Osteocyte (in vitro differentiated cells): ENCODE results near the gene ELOVL4. TPM values are rescaled to one million over a fixed set of nuclear protein-coding genes. Genes with fewer than 3 reads are reported as not detected.

ENCODE experiments used
- DNase-seq: peaks from one replicate; pipeline ENCODE4 v3.0.0; 2021; ENCODE audit warnings: mixed read lengths; ENCODE audit not compliant: unreplicated experiment; ENCODE audit errors: extremely low spot score
- H3K27ac Mint-ChIP-seq: one replicate; pipeline ENCODE4 v1.8.0; 2021; ENCODE audit warnings: mild to moderate bottlenecking, mixed read lengths; ENCODE audit not compliant: unreplicated experiment
- H3K27me3 Mint-ChIP-seq: one replicate; pipeline ENCODE4 v1.8.0; 2021; ENCODE audit warnings: mixed read lengths; ENCODE audit not compliant: unreplicated experiment
- H3K36me3 Mint-ChIP-seq: one replicate; pipeline ENCODE4 v1.8.0; 2021; ENCODE audit warnings: mixed read lengths; ENCODE audit not compliant: unreplicated experiment
- H3K4me1 Mint-ChIP-seq: one replicate; pipeline ENCODE4 v1.8.0; 2021; ENCODE audit warnings: mixed read lengths; ENCODE audit not compliant: unreplicated experiment
- H3K4me3 Mint-ChIP-seq: one replicate; pipeline ENCODE4 v1.8.0; 2021; ENCODE audit warnings: mild to moderate bottlenecking, moderate library complexity, mixed read lengths; ENCODE audit not compliant: unreplicated experiment
- H3K9me3 Mint-ChIP-seq: one replicate; pipeline ENCODE4 v1.8.0; 2021; ENCODE audit warnings: mixed read lengths; ENCODE audit not compliant: unreplicated experiment
- total RNA-seq: library from RNA; stranded (reverse); gene quantifications from 2 replicates; pipeline ENCODE4 v1.2.1, GENCODE V29; 2021
- TF ChIP-seq, protein P1 (sequence below): fragments of 200-600 bp; sonication (generic); IDR thresholded peaks from 2 replicates; pipeline ENCODE4 v1.5.0; 2021; ENCODE audit warnings: antibody characterized with exemption, mild to moderate bottlenecking, moderate library complexity

ELOVL4 gene
- total RNA-seq, 1 donor from 2014 or later = 4.8 TPM

DNA sequence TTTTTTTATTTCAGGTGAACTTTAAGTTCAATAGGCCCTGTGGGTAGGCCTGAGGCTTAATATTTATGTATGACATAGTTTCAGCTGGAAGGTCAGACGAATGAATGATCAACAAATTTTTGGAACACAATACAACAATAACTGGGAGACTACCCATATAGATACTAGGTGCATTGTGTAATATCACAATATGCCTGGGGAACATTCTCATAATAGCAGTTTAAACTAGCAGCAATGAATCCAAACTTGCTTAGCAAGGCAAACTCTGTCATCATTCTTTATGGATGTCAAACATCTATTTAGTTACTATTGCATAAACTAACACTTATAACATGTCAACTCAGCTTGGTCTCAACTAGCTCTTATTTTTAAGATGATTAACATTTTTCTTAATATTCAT is 49.3 kb downstream of the ELOVL4 start:
- TF ChIP-seq, protein P1, sequence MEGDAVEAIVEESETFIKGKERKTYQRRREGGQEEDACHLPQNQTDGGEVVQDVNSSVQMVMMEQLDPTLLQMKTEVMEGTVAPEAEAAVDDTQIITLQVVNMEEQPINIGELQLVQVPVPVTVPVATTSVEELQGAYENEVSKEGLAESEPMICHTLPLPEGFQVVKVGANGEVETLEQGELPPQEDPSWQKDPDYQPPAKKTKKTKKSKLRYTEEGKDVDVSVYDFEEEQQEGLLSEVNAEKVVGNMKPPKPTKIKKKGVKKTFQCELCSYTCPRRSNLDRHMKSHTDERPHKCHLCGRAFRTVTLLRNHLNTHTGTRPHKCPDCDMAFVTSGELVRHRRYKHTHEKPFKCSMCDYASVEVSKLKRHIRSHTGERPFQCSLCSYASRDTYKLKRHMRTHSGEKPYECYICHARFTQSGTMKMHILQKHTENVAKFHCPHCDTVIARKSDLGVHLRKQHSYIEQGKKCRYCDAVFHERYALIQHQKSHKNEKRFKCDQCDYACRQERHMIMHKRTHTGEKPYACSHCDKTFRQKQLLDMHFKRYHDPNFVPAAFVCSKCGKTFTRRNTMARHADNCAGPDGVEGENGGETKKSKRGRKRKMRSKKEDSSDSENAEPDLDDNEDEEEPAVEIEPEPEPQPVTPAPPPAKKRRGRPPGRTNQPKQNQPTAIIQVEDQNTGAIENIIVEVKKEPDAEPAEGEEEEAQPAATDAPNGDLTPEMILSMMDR = no peak
- DNase-seq = no peak
- Mint-ChIP-seq H3K27me3 (peaks cover 10% of the 10 kb centered on the region), H3K4me1 (peaks cover 6% of the 10 kb centered on the region), H3K27ac (no peak overlapping the region), H3K4me3 (no peak overlapping the region), H3K9me3 (no peaks in the 10 kb centered on the region), H3K36me3 (no peaks in the 10 kb centered on the region)

DNA sequence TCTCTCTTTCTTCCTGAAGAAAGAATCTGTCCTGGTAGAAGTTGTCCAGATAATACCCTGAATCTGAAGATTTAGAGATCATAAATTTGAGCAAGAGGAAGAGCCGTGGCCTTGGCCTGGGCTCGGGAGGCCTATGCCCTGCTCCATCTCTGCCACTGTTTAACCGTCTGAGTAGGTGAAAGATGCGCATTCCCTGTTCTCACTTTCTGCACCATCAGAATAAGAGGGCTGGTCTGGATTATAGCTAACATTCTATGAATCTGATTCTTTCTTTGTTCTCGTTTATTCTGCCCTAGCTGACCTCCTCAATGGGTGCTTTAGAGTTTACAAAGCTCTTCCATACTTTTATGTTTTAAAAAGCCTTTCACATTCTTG is 51.3 kb downstream of the ELOVL4 start:
- Mint-ChIP-seq H3K4me3 (no peak overlapping the region), H3K36me3 (no peaks in the 10 kb centered on the region), H3K4me1 (peaks cover 6% of the 10 kb centered on the region), H3K27ac (no peak overlapping the region), H3K27me3 (peaks cover 3% of the 10 kb centered on the region), H3K9me3 (no peaks in the 10 kb centered on the region)
- no peak for DNase-seq
- TF ChIP-seq, protein P1 = no peak

DNA sequence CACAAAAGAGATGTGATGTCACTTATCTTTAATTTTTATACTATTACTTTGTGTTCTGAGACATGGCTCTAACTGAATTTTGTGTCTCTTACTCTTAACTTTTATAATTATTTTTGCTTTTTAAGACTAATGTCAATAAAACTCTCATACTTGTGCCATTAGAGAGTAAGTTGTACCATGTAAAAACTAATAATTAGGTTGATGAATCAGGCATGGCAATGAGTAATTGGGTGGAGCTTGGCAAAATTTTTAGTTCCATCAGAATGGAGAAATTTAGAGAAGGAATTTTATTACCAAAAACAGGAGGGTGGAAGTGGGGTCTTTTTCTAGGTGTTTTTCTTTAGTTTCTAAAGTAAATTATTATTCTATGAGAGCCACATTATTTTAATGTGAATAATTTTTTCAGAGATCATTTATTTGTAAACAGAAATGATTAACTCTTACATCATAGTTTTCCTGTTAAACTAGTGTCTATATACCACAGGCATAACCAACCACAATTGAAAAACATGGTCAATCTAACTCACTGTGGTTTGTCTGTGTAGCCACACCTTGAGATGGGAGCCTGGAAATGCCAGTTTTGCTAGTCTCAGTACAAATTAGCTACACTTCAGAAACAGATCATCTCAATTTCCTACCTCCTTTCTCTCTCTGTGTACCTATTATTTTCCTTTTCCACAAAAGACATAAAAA is 51.8 kb downstream of the ELOVL4 start:
- Mint-ChIP-seq H3K4me3 (no peak overlapping the region), H3K4me1 (peaks cover 6% of the 10 kb centered on the region), H3K27me3 (peaks cover 7% of the 10 kb centered on the region), H3K36me3 (no peaks in the 10 kb centered on the region), H3K27ac (no peak overlapping the region), H3K9me3 (peaks cover 4% of the 10 kb centered on the region)
- TF ChIP-seq, protein P1 = no peak
- no peak for DNase-seq

DNA sequence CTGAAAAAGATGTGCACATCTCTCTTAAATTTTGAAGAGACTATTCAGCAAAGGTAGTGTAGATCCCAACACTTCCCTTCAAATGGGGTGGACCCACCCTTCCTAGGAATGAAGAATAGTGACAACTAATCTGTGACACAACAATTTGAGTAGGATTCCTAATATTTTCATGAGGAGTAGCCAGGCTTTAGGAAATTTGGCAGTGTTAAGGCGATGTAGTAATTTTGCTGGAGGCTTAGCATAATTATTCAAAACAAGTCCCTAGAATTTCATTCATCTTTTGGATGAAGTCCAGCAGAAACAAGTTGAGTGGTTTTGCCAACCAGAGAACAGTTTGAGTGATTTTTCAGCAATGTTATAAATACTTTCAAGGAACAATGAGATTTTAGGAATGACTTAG is 52.4 kb downstream of the ELOVL4 start:
- no peak overlapping the region for H3K4me3 Mint-ChIP-seq
- peaks cover 7% of the 10 kb centered on the region for H3K27me3 Mint-ChIP-seq
- TF ChIP-seq, protein P1 = no peak
- no peak overlapping the region for H3K27ac Mint-ChIP-seq
- peaks cover 6% of the 10 kb centered on the region for H3K4me1 Mint-ChIP-seq
- no peaks in the 10 kb centered on the region for H3K36me3 Mint-ChIP-seq
- no peak for DNase-seq
- H3K9me3 Mint-ChIP-seq = peaks cover 10% of the 10 kb centered on the region

DNA sequence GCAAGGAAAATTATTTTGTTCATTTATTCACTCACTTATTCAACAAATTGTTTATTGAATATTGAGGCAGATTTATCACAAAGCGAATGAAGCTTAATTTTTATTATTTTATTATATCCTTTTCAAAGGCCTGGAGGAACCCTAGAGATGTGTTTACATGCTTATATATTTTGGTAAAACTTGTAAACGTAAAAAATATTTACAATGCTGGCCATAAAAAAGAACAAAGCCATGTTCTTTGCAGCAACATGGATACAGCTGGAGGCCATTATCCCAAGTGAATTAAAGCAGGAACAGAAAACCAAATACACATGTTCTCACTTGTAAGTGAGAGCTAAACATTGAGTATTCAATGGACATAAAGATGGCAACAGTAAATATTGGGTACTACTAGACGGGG is 58.8 kb downstream of the ELOVL4 start:
- H3K27ac Mint-ChIP-seq = no peak overlapping the region
- H3K4me1 Mint-ChIP-seq = no peaks in the 10 kb centered on the region
- H3K4me3 Mint-ChIP-seq = no peak overlapping the region
- peaks cover 33% of the 10 kb centered on the region for H3K27me3 Mint-ChIP-seq
- no peak for DNase-seq
- no peaks in the 10 kb centered on the region for H3K36me3 Mint-ChIP-seq
- H3K9me3 Mint-ChIP-seq = peaks cover 10% of the 10 kb centered on the region
- TF ChIP-seq, protein P1 = no peak
